Activated naive CD4-positive, alpha-beta T cell treated with anti-CD3 and anti-CD28 coated beads, Interleukin-2, amount 50 U/mL, for 16 hours (primary cell): Measurements from ENCODE around the gene ART5.
"Not testable (repeated sequence)": the region's sequence is repeated elsewhere in the genome, so short reads cannot be mapped to it uniquely, and the experiment has no call there.

Experiments used
- DNase-seq: peaks from one replicate; pipeline ENCODE4 v3.0.0-alpha.2; 2020

Gene ART5

GRCh38 chr11:3641701-3642070 lies at the start of gene ART5:
Gene ART5, minus strand, starts transcription at chr11:3641992. Its CDS starts 130 bp downstream, at chr11:3641862.
- DNase-seq, result no peak

GRCh38 chr11:3686751-3687150 lies 45.0 kb upstream of the ART5 start:
- no peak for DNase-seq

- no peak for DNase-seq
Measured at GRCh38 chr11:3685923-3686322, 44.1 kb upstream of the ART5 start.

- no peak for DNase-seq
Measured at GRCh38 chr11:3684819-3685172, 43.0 kb upstream of the ART5 start.

- no peak for DNase-seq
Measured at GRCh38 chr11:3684129-3684818, 42.5 kb upstream of the ART5 start.

- DNase-seq, result no peak
Measured at GRCh38 chr11:3683039-3683438, 41.2 kb upstream of the ART5 start.

GRCh38 chr11:3679077-3679476 lies 37.3 kb upstream of the ART5 start:
- no peak for DNase-seq

GRCh38 chr11:3675971-3676370 lies 34.2 kb upstream of the ART5 start:
- DNase-seq, result no peak

GRCh38 chr11:3674189-3674588 lies 32.4 kb upstream of the ART5 start:
- no peak for DNase-seq

GRCh38 chr11:3671334-3672254 lies 29.8 kb upstream of the ART5 start, which contains the start of gene CHRNA10:
Gene CHRNA10, minus strand, starts transcription at chr11:3671384. Its CDS starts 72 bp downstream, at chr11:3671312.
- no peak for DNase-seq

GRCh38 chr11:3669742-3670183 lies 28.0 kb upstream of the ART5 start:
- no peak for DNase-seq

GRCh38 chr11:3669128-3669527 lies 27.3 kb upstream of the ART5 start:
- DNase-seq, result no peak

- no peak for DNase-seq
Measured at GRCh38 chr11:3667149-3668035, 25.6 kb upstream of the ART5 start.

GRCh38 chr11:3666023-3666530 lies 24.3 kb upstream of the ART5 start:
- DNase-seq, result no peak

GRCh38 chr11:3665336-3666022 lies 23.7 kb upstream of the ART5 start:
- no peak for DNase-seq

- DNase-seq, result no peak
Measured at GRCh38 chr11:3664032-3664630, 22.3 kb upstream of the ART5 start.

GRCh38 chr11:3662856-3663255 lies 21.1 kb upstream of the ART5 start:
- DNase-seq, result no peak

GRCh38 chr11:3660960-3661359 lies 19.2 kb upstream of the ART5 start:
- no peak for DNase-seq

- no peak for DNase-seq
Measured at GRCh38 chr11:3659595-3660515, 18.1 kb upstream of the ART5 start.

GRCh38 chr11:3658252-3658651 lies 16.5 kb upstream of the ART5 start:
- DNase-seq, result no peak

GRCh38 chr11:3657331-3657730 lies 15.5 kb upstream of the ART5 start:
- not testable (repeated sequence) for DNase-seq
